IMR-90 (cell line): ENCODE measurements around the gene MDM2. TPM values are rescaled to one million over a fixed set of nuclear protein-coding genes. Genes with fewer than 3 reads are reported as not detected.

Source experiments
- ATAC-seq: fragments of 200-7000 bp; cut with Tn5 transposase; 2 replicates; pipeline ENCODE4 v1.9.1; 2020; ENCODE audit warnings: low read depth, mild to moderate bottlenecking, moderate library complexity
- BruUV-seq: library from RNA; stranded (reverse); fragments of 400-500 nt; replicated peaks from 2 replicates; lab custom pipeline; 2021; lab: Mats Ljungman, UMichigan
- CTCF ChIA-PET: fragments of 300-600 bp; formaldehyde crosslinking; extraction: SDS; loops from one replicate; lab custom pipeline; 2021; ENCODE audit warnings: antibody characterized with exemption; lab: Yijun Ruan, JAX
- POLR2A ChIA-PET: fragments of 300-600 bp; sonication (Branson Sonifier 250); formaldehyde crosslinking; loops from one replicate; lab custom pipeline; 2022; ENCODE audit warnings: antibody characterized with exemption; ENCODE audit not compliant: unreplicated experiment; lab: Charles Lee
- DNase-seq: peaks from one replicate; pipeline ENCODE4 v3.0.0; 2013
- H2AFZ ChIP-seq: replicated peaks from 2 replicates; pipeline ENCODE3; 2013; ENCODE audit warnings: low read length, mild to moderate bottlenecking; ENCODE audit not compliant: poor library complexity
- H2AK5ac ChIP-seq: 2 replicates; pipeline ENCODE4 v1.6.1; 2013; ENCODE audit warnings: low read depth, low read length, inconsistent platforms
- H2AK9ac ChIP-seq: replicated peaks from 2 replicates; pipeline ENCODE3; 2013; ENCODE audit warnings: mild to moderate bottlenecking, low read depth, low read length, moderate library complexity; ENCODE audit not compliant: poor library complexity
- H2BK120ac ChIP-seq: 2 replicates; pipeline ENCODE4 v1.6.1; 2013; ENCODE audit warnings: low read depth, low read length, inconsistent platforms
- H2BK15ac ChIP-seq: 3 replicates; pipeline ENCODE4 v1.6.1; 2013; ENCODE audit warnings: low read depth, low read length, inconsistent platforms
- H2BK20ac ChIP-seq: 2 replicates; pipeline ENCODE4 v1.6.1; 2013; ENCODE audit warnings: low read depth, mild to moderate bottlenecking, inconsistent platforms, low read length, moderate library complexity
- H2BK5ac ChIP-seq: 2 replicates; pipeline ENCODE4 v1.6.1; 2013; ENCODE audit warnings: mild to moderate bottlenecking, low read depth, low read length, inconsistent platforms; ENCODE audit not compliant: poor library complexity, severe bottlenecking
- H3K14ac ChIP-seq: replicated peaks from 2 replicates; pipeline ENCODE4 v1.6.1; 2013; ENCODE audit warnings: low read depth, low read length, inconsistent platforms
- H3K18ac ChIP-seq: 2 replicates; pipeline ENCODE4 v1.6.1; 2013; ENCODE audit warnings: low read depth, low read length, control low read depth
- H3K23ac ChIP-seq: 2 replicates; pipeline ENCODE4 v1.6.1; 2013; ENCODE audit warnings: low read depth, low read length, inconsistent platforms
- H3K27ac ChIP-seq: 2 replicates; pipeline ENCODE4 v1.5.1; 2013; ENCODE audit warnings: mild to moderate bottlenecking, control low read depth, low read length; ENCODE audit not compliant: insufficient read depth
- H3K27me3 ChIP-seq: 2 replicates; pipeline ENCODE4 v1.6.1; 2013; ENCODE audit warnings: low read length; ENCODE audit not compliant: control insufficient read depth, insufficient read depth
- H3K36me3 ChIP-seq: 2 replicates; pipeline ENCODE4 v1.6.1; 2013; ENCODE audit warnings: low read length, mixed read lengths; ENCODE audit not compliant: control insufficient read depth, insufficient read depth
- H3K4ac ChIP-seq: 2 replicates; pipeline ENCODE4 v1.6.1; 2013; ENCODE audit warnings: low read depth, low read length, inconsistent platforms
- H3K4me1 ChIP-seq: 2 replicates; pipeline ENCODE4 v1.6.1; 2013; ENCODE audit warnings: low read length, mixed read lengths; ENCODE audit not compliant: control insufficient read depth, insufficient read depth
- H3K4me2 ChIP-seq: 2 replicates; pipeline ENCODE4 v1.6.1; 2013; ENCODE audit warnings: low read depth, mild to moderate bottlenecking, control low read depth, low read length, moderate library complexity
- H3K4me3 ChIP-seq: 2 replicates; pipeline ENCODE4 v1.5.1; 2013; ENCODE audit warnings: low read depth, mild to moderate bottlenecking, control low read depth, low read length, moderate library complexity; ENCODE audit not compliant: insufficient read depth
- H3K56ac ChIP-seq: 2 replicates; pipeline ENCODE4 v1.6.1; 2013; ENCODE audit warnings: low read length, inconsistent platforms; ENCODE audit not compliant: insufficient read depth; ENCODE audit errors: extremely low read depth
- H3K79me1 ChIP-seq, 2 experiments: 2 replicates each; pipeline ENCODE4 v1.6.1; 2013; ENCODE audit warnings: low read length in 2 of 2, inconsistent platforms in 1 of 2, low read depth in 1 of 2
- H3K9ac ChIP-seq: 2 replicates; pipeline ENCODE4 v1.6.1; 2013; ENCODE audit warnings: low read depth, low read length, control low read depth
- H3K9me1 ChIP-seq: 2 replicates; pipeline ENCODE4 v1.6.1; 2013; ENCODE audit warnings: low read length, inconsistent platforms; ENCODE audit not compliant: insufficient read depth
- H3K9me3 ChIP-seq: 2 replicates; pipeline ENCODE4 v1.6.1; 2013; ENCODE audit warnings: low read length; ENCODE audit not compliant: control insufficient read depth, insufficient read depth
- H4K20me1 ChIP-seq: 2 replicates; pipeline ENCODE4 v1.6.1; 2013; ENCODE audit warnings: low read length, inconsistent platforms; ENCODE audit not compliant: insufficient read depth
- H4K5ac ChIP-seq: 2 replicates; pipeline ENCODE4 v1.6.1; 2013; ENCODE audit warnings: mild to moderate bottlenecking, low read depth, low read length, control low read depth
- H4K8ac ChIP-seq, 2 experiments: 2 replicates each; pipeline ENCODE4 v1.6.1; 2013; ENCODE audit warnings: low read depth in 2 of 2, low read length in 2 of 2, control low read depth in 1 of 2, inconsistent platforms in 1 of 2
- H4K91ac ChIP-seq: 2 replicates; pipeline ENCODE4 v1.6.1; 2013; ENCODE audit warnings: low read depth, low read length, inconsistent platforms; ENCODE audit not compliant: insufficient read depth
- BHLHE40 ChIP-seq: fragments of 150-350 bp; IDR thresholded peaks from 2 replicates; pipeline ENCODE4 v1.6.1; 2016; ENCODE audit warnings: mild to moderate bottlenecking, low read depth, low read length
- CEBPB ChIP-seq: IDR thresholded peaks from 2 replicates; pipeline ENCODE4 v1.6.1; 2012; ENCODE audit warnings: low read depth, low read length, improper control_type of control experiment
- CHD1 ChIP-seq: IDR thresholded peaks from 2 replicates; pipeline ENCODE4 v1.6.1; 2012; ENCODE audit warnings: low read depth, low read length, improper control_type of control experiment
- FOS ChIP-seq: fragments of 150-350 bp; IDR thresholded peaks from 2 replicates; pipeline ENCODE4 v1.6.1; 2016; ENCODE audit warnings: low read depth, low read length
- MAFK ChIP-seq: IDR thresholded peaks from 2 replicates; pipeline ENCODE4 v1.6.1; 2012; ENCODE audit warnings: low read depth, low read length, improper control_type of control experiment
- MAZ ChIP-seq: IDR thresholded peaks from 2 replicates; pipeline ENCODE4 v1.6.1; 2012; ENCODE audit warnings: low read depth, mild to moderate bottlenecking, low read length, improper control_type of control experiment, moderate library complexity, borderline replicate concordance
- MXI1 ChIP-seq: IDR thresholded peaks from 2 replicates; pipeline ENCODE4 v1.6.1; 2012; ENCODE audit warnings: low read depth, mild to moderate bottlenecking, low read length, moderate library complexity, borderline replicate concordance
- POLR2A ChIP-seq: IDR thresholded peaks from 2 replicates; pipeline ENCODE4 v1.6.1; 2012; ENCODE audit warnings: mild to moderate bottlenecking, low read depth, low read length
- RAD21 ChIP-seq: IDR thresholded peaks from 2 replicates; pipeline ENCODE4 v1.6.1; 2012; ENCODE audit warnings: low read length, improper control_type of control experiment
- RCOR1 ChIP-seq: IDR thresholded peaks from 2 replicates; pipeline ENCODE4 v1.6.1; 2012; ENCODE audit warnings: mild to moderate bottlenecking, low read length, improper control_type of control experiment; ENCODE audit not compliant: insufficient replicate concordance
- SMC3 ChIP-seq: fragments of 150-350 bp; IDR thresholded peaks from 2 replicates; pipeline ENCODE4 v1.6.1; 2016; ENCODE audit warnings: low read depth, mild to moderate bottlenecking, antibody characterized with exemption, low read length, moderate library complexity
- WGBS, 2 experiments: methylation state at CpG; one replicate each; pipeline versions ENCODE4 v1.1.5 to v1.1.7; 2013; ENCODE audit warnings: missing lambda C conversion rate in 2 of 2; ENCODE audit not compliant: insufficient read length in 1 of 2; ENCODE audit errors: extremely low coverage in 2 of 2; 5-methylcytosine and 5-hydroxymethylcytosine counted together
- dilution Hi-C: fragments of 300-500 bp; cut with HindIII; formaldehyde crosslinking; loops from one replicate; pipeline ENCODE4 v1.14.3; 2018; ENCODE audit warnings: low sequenced_read_pairs; ENCODE audit not compliant: unreplicated experiment
- in situ Hi-C: fragments of 300-500 bp; cut with MboI; formaldehyde crosslinking; loops from 3 replicates; pipeline ENCODE4 v1.14.3; 2019; ENCODE audit warnings: low sequenced_read_pairs, inconsistent platforms, mixed read lengths
- intact Hi-C: fragments of 100-400 bp; cut with micrococcal nuclease; formaldehyde crosslinking; loops from 2 replicates; pipeline ENCODE4 v1.10.0; 2022
- polyA plus RNA-seq, 3 experiments: library from polyadenylated mRNA; depleted of rRNA; stranded (reverse); fragments of >200 nt; gene quantifications; 2 replicates each; pipeline ENCODE4 v1.2.3, GENCODE V29; 2012; ENCODE audit warnings: low replicate concordance in 1 of 3
- total RNA-seq: library from RNA; depleted of rRNA; stranded (reverse); fragments of >200 nt; gene quantifications from 2 replicates; pipeline ENCODE4 v1.2.3, GENCODE V29; 2012
- TF ChIP-seq, protein P1 (sequence below): fragments of 150-350 bp; IDR thresholded peaks from 2 replicates; pipeline ENCODE4 v1.6.1; 2017; ENCODE audit warnings: mild to moderate bottlenecking, antibody characterized with exemption, low read length, low read depth

The MDM2 gene
- total and polyA plus RNA-seq, 2 of the 4 experiments (the other 2 are of a cell fraction) = 21.9 to 196 TPM

GRCh38 chr12:68871396-68871795 is 63.4 kb downstream of the MDM2 start:
- no peak overlapping the region for H2BK5ac ChIP-seq
- no peak overlapping the region for H4K8ac ChIP-seq
- H3K4me2 ChIP-seq = no peak overlapping the region
- H3K4ac ChIP-seq = no peak overlapping the region
- ATAC-seq = no peak
- H3K27me3 ChIP-seq = no peaks in the 10 kb centered on the region; the same call in 1 of the 2 replicates
- no peaks in the 10 kb centered on the region for H4K20me1 ChIP-seq
- intact Hi-C loops (no loop called here), dilution Hi-C loops (no loop called here), in situ Hi-C loops (loop anchor here (5.0 kb wide), 1 partner anchor 201 kb away; no protein-coding TSS in a partner anchor)
- H3K23ac ChIP-seq = no peak overlapping the region
- no peak overlapping the region for H3K4me3 ChIP-seq
- no peak overlapping the region for H2AK5ac ChIP-seq
- no peak overlapping the region for H2AK9ac ChIP-seq
- no peaks in the 10 kb centered on the region for H3K36me3 ChIP-seq
- H3K9me1 ChIP-seq = no peaks in the 10 kb centered on the region
- H4K5ac ChIP-seq = no peak overlapping the region
- H3K79me1 ChIP-seq = no peaks in the 10 kb centered on the region
- H2AFZ ChIP-seq = no peak overlapping the region
- no peak overlapping the region for H2BK20ac ChIP-seq
- no peak overlapping the region for H3K18ac ChIP-seq
- H4K91ac ChIP-seq = no peak overlapping the region
- H3K9ac ChIP-seq = no peak overlapping the region
- no peak for TF ChIP-seq POLR2A
- TF ChIP-seq FOS = no peak
- no peak for TF ChIP-seq RAD21
- no peak for TF ChIP-seq MAFK
- TF ChIP-seq, protein P1, sequence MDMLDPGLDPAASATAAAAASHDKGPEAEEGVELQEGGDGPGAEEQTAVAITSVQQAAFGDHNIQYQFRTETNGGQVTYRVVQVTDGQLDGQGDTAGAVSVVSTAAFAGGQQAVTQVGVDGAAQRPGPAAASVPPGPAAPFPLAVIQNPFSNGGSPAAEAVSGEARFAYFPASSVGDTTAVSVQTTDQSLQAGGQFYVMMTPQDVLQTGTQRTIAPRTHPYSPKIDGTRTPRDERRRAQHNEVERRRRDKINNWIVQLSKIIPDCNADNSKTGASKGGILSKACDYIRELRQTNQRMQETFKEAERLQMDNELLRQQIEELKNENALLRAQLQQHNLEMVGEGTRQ = no peak
- no peak for TF ChIP-seq CEBPB
- TF ChIP-seq MAZ = no peak
- TF ChIP-seq RCOR1 = no peak
- TF ChIP-seq MXI1 = no peak
- TF ChIP-seq CHD1 = no peak
- TF ChIP-seq SMC3 = no peak
- TF ChIP-seq BHLHE40 = no peak
- no peak for DNase-seq
- no peaks in the 10 kb centered on the region for H3K4me1 ChIP-seq
- no peak overlapping the region for H2BK15ac ChIP-seq
- ChIA-PET CTCF (no interaction called here), POLR2A (no interaction called here)
- H3K27ac ChIP-seq = no peak overlapping the region
- no peaks in the 10 kb centered on the region for H3K9me3 ChIP-seq
- no TSS peak for BruUV-seq
- H2BK120ac ChIP-seq = no peak overlapping the region
- no peak overlapping the region for H3K56ac ChIP-seq
- H3K14ac ChIP-seq = no peak overlapping the region
- 100% methylated on average over 1 of the region's 8 CpGs; no CpG with 5 or more reads in 1 of the 2 experiments for WGBS, 2 experiments
